GM23338 (cell line): ENCODE results near the gene F9. TPM values are rescaled to one million over a fixed set of nuclear protein-coding genes. Genes with fewer than 3 reads are reported as not detected.

Experiments
- ATAC-seq: fragments of 200-7000 bp; cut with Tn5 transposase; 3 replicates; pipeline ENCODE4 v1.9.1; 2020
- DNase-seq: peaks from one replicate; pipeline ENCODE4 v3.0.0-alpha.2; 2015; ENCODE audit warnings: low spot score
- H2AFZ ChIP-seq: fragments of 200-600 bp; sonication (generic); 2 replicates; pipeline ENCODE4 v1.8.0; 2016; ENCODE audit warnings: antibody characterized with exemption, mild to moderate bottlenecking, moderate library complexity
- H3F3A ChIP-seq: fragments of 200-600 bp; sonication (generic); replicated peaks from 2 replicates; pipeline ENCODE4 v1.8.0; 2017; ENCODE audit warnings: antibody characterized with exemption, mixed run types, low read depth
- H3K27ac ChIP-seq: fragments of 200-600 bp; sonication (generic); 2 replicates; pipeline ENCODE4 v1.6.1; 2016; ENCODE audit warnings: low read depth
- H3K27me3 ChIP-seq: fragments of 200-600 bp; sonication (generic); 2 replicates; pipeline ENCODE4 v1.8.0; 2016; ENCODE audit warnings: mild to moderate bottlenecking, mixed run types, moderate library complexity; ENCODE audit not compliant: insufficient read depth
- H3K36me3 ChIP-seq: fragments of 200-600 bp; sonication (generic); 2 replicates; pipeline ENCODE4 v1.8.0; 2016; ENCODE audit warnings: mild to moderate bottlenecking; ENCODE audit not compliant: insufficient read depth
- H3K4me1 ChIP-seq: fragments of 200-600 bp; sonication (generic); 2 replicates; pipeline ENCODE4 v1.8.0; 2016; ENCODE audit warnings: mild to moderate bottlenecking, moderate library complexity; ENCODE audit not compliant: insufficient read depth
- H3K4me2 ChIP-seq: fragments of 200-600 bp; sonication (generic); 2 replicates; pipeline ENCODE4 v1.7.1; 2017; ENCODE audit warnings: mixed run types
- H3K4me3 ChIP-seq: fragments of 200-600 bp; sonication (generic); 2 replicates; pipeline ENCODE4 v1.6.1; 2016; ENCODE audit warnings: mixed run types
- H3K79me2 ChIP-seq: fragments of 200-600 bp; sonication (generic); replicated peaks from 2 replicates; pipeline ENCODE4 v1.8.0; 2017; ENCODE audit warnings: mild to moderate bottlenecking; ENCODE audit not compliant: insufficient read depth
- H3K9me2 ChIP-seq: fragments of 200-600 bp; sonication (generic); 2 replicates; pipeline ENCODE4 v1.8.0; 2017; ENCODE audit not compliant: insufficient read depth
- H4K20me1 ChIP-seq: fragments of 200-600 bp; sonication (generic); replicated peaks from 2 replicates; pipeline ENCODE4 v1.8.0; 2017; ENCODE audit warnings: mild to moderate bottlenecking; ENCODE audit not compliant: insufficient read depth
- H3K27ac Mint-ChIP-seq: 2 replicates; pipeline ENCODE4 v1.8.0; 2020; ENCODE audit warnings: inconsistent platforms, mild to moderate bottlenecking, moderate library complexity, mixed read lengths
- H3K27me3 Mint-ChIP-seq: 3 replicates; pipeline ENCODE4 v1.8.0; 2022; ENCODE audit warnings: low read depth, mild to moderate bottlenecking, moderate library complexity, mixed read lengths, inconsistent platforms; ENCODE audit not compliant: insufficient read depth, poor library complexity
- H3K36me3 Mint-ChIP-seq: 3 replicates; pipeline ENCODE4 v1.8.0; 2021; ENCODE audit warnings: low read depth, mild to moderate bottlenecking, inconsistent platforms, moderate library complexity, mixed read lengths
- H3K4me1 Mint-ChIP-seq: 3 replicates; pipeline ENCODE4 v1.8.0; 2020; ENCODE audit warnings: mild to moderate bottlenecking, inconsistent platforms, mixed read lengths
- H3K4me3 Mint-ChIP-seq: 3 replicates; pipeline ENCODE4 v1.8.0; 2021; ENCODE audit warnings: moderate library complexity, mild to moderate bottlenecking, inconsistent platforms, mixed read lengths
- H3K9me3 Mint-ChIP-seq: 3 replicates; pipeline ENCODE4 v1.8.0; 2020; ENCODE audit warnings: moderate library complexity, mild to moderate bottlenecking, inconsistent platforms, mixed read lengths
- CREB1 ChIP-seq: fragments of 250-450 bp; sonication (Bioruptor Pico); IDR thresholded peaks from 2 replicates; pipeline ENCODE4 v1.5.0; 2020; ENCODE audit warnings: low read depth, mild to moderate bottlenecking, moderate library complexity
- ETS1 ChIP-seq: IDR thresholded peaks from 2 replicates; pipeline ENCODE4 v1.6.1; 2016; ENCODE audit warnings: antibody characterized with exemption
- EZH2 ChIP-seq: fragments of 200-600 bp; sonication (generic); IDR thresholded peaks from one replicate; pipeline ENCODE4 v1.8.0; 2017; ENCODE audit warnings: antibody characterized with exemption, mild to moderate bottlenecking, low read depth; ENCODE audit not compliant: unreplicated experiment
- EZH2phosphoT487 ChIP-seq: fragments of 200-600 bp; sonication (generic); IDR thresholded peaks from one replicate; pipeline ENCODE4 v1.8.1; 2018; ENCODE audit warnings: antibody characterized with exemption; ENCODE audit not compliant: unreplicated experiment
- JUNB ChIP-seq: IDR thresholded peaks from one replicate; pipeline ENCODE4 v1.6.1; 2016; ENCODE audit warnings: antibody characterized with exemption; ENCODE audit not compliant: unreplicated experiment
- NANOG ChIP-seq: IDR thresholded peaks from 2 replicates; pipeline ENCODE4 v1.6.1; 2016; ENCODE audit warnings: antibody characterized with exemption, borderline replicate concordance
- POLR2AphosphoS5 ChIP-seq: IDR thresholded peaks from 2 replicates; pipeline ENCODE4 v1.6.1; 2016; ENCODE audit warnings: antibody characterized with exemption, low read depth
- STAT1 ChIP-seq: IDR thresholded peaks from one replicate; pipeline ENCODE4 v1.6.1; 2016; ENCODE audit warnings: antibody characterized with exemption; ENCODE audit not compliant: unreplicated experiment
- ZNF114 ChIP-seq: fragments of 250-450 bp; sonication (Bioruptor Pico); IDR thresholded peaks from 2 replicates; pipeline ENCODE4 v1.5.0; 2020; ENCODE audit warnings: mild to moderate bottlenecking, moderate library complexity
- ZNF331 ChIP-seq: fragments of 250-450 bp; sonication (Bioruptor Pico); IDR thresholded peaks from 2 replicates; pipeline ENCODE4 v1.5.0; 2020; ENCODE audit warnings: low read depth, mild to moderate bottlenecking, moderate library complexity
- ZNF462 ChIP-seq: fragments of 250-450 bp; sonication (Bioruptor Pico); IDR thresholded peaks from 2 replicates; pipeline ENCODE4 v1.5.0; 2020; ENCODE audit warnings: mild to moderate bottlenecking, moderate library complexity
- polyA plus RNA-seq: library from polyadenylated mRNA; unstranded; fragments of >200 nt; fragmentation: Nextera tagmentation; extraction: Ambion mirVana; gene quantifications from 2 replicates; pipeline ENCODE4 v1.2.1, GENCODE V29; 2016
- total RNA-seq: library from RNA; depleted of rRNA; stranded (reverse); fragments of >200 nt; shearing (Covaris generic); gene quantifications from 2 replicates; pipeline ENCODE4 v1.2.3, GENCODE V29; 2014
- TF ChIP-seq, protein P1 (sequence below): IDR thresholded peaks from one replicate; pipeline ENCODE4 v1.6.1; 2018; ENCODE audit warnings: antibody characterized with exemption; ENCODE audit not compliant: unreplicated experiment
- TF ChIP-seq, protein P2 (sequence below), 2 experiments: fragments of 200-600 bp in 1 of 2; sonication (generic) in 1 of 2; conservative IDR thresholded peaks; 2 replicates each; pipeline versions ENCODE4 v1.5.1 to v1.6.1; 2016 to 2017; ENCODE audit warnings: antibody characterized with exemption in 2 of 2, low read depth in 2 of 2, mild to moderate bottlenecking in 2 of 2, moderate library complexity in 1 of 2

The F9 gene
- total and polyA plus RNA-seq, 2 experiments from 2014 or later, result not detected

GRCh38 chrX:139563251-139563650 is 32.7 kb downstream of the F9 start:
- DNase-seq, result no peak
- no peak overlapping the region for H2AFZ ChIP-seq
- Mint-ChIP-seq H3K27me3 (no peaks in the 10 kb centered on the region), H3K4me3 (no peak overlapping the region), H3K4me1 (no peaks in the 10 kb centered on the region), H3K36me3 (no peaks in the 10 kb centered on the region), H3K27ac (no peak overlapping the region), H3K9me3 (no peaks in the 10 kb centered on the region; the same call in 2 of the 3 replicates)
- H3K36me3 ChIP-seq, result no peaks in the 10 kb centered on the region
- no peaks in the 10 kb centered on the region for H3K9me2 ChIP-seq
- H3K4me3 ChIP-seq, result no peak overlapping the region
- H3K27me3 ChIP-seq, result no peaks in the 10 kb centered on the region
- no peak overlapping the region for H3K4me2 ChIP-seq
- TF ChIP-seq ZNF331 (CRISPR knock-in tag), result no peak
- no peak for TF ChIP-seq ETS1
- no peak for TF ChIP-seq STAT1
- TF ChIP-seq NANOG, result no peak
- TF ChIP-seq POLR2AphosphoS5, result no peak
- no peak for TF ChIP-seq EZH2phosphoT487
- TF ChIP-seq, protein P1, sequence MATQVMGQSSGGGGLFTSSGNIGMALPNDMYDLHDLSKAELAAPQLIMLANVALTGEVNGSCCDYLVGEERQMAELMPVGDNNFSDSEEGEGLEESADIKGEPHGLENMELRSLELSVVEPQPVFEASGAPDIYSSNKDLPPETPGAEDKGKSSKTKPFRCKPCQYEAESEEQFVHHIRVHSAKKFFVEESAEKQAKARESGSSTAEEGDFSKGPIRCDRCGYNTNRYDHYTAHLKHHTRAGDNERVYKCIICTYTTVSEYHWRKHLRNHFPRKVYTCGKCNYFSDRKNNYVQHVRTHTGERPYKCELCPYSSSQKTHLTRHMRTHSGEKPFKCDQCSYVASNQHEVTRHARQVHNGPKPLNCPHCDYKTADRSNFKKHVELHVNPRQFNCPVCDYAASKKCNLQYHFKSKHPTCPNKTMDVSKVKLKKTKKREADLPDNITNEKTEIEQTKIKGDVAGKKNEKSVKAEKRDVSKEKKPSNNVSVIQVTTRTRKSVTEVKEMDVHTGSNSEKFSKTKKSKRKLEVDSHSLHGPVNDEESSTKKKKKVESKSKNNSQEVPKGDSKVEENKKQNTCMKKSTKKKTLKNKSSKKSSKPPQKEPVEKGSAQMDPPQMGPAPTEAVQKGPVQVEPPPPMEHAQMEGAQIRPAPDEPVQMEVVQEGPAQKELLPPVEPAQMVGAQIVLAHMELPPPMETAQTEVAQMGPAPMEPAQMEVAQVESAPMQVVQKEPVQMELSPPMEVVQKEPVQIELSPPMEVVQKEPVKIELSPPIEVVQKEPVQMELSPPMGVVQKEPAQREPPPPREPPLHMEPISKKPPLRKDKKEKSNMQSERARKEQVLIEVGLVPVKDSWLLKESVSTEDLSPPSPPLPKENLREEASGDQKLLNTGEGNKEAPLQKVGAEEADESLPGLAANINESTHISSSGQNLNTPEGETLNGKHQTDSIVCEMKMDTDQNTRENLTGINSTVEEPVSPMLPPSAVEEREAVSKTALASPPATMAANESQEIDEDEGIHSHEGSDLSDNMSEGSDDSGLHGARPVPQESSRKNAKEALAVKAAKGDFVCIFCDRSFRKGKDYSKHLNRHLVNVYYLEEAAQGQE, result no peak
- no peak for TF ChIP-seq ZNF114 (CRISPR knock-in tag)
- TF ChIP-seq JUNB, result no peak
- no peak for TF ChIP-seq ZNF462 (CRISPR knock-in tag)
- no peak for TF ChIP-seq EZH2
- TF ChIP-seq, protein P2, sequence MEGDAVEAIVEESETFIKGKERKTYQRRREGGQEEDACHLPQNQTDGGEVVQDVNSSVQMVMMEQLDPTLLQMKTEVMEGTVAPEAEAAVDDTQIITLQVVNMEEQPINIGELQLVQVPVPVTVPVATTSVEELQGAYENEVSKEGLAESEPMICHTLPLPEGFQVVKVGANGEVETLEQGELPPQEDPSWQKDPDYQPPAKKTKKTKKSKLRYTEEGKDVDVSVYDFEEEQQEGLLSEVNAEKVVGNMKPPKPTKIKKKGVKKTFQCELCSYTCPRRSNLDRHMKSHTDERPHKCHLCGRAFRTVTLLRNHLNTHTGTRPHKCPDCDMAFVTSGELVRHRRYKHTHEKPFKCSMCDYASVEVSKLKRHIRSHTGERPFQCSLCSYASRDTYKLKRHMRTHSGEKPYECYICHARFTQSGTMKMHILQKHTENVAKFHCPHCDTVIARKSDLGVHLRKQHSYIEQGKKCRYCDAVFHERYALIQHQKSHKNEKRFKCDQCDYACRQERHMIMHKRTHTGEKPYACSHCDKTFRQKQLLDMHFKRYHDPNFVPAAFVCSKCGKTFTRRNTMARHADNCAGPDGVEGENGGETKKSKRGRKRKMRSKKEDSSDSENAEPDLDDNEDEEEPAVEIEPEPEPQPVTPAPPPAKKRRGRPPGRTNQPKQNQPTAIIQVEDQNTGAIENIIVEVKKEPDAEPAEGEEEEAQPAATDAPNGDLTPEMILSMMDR (conservative IDR thresholded peaks at IDR 0.05; ENCODE audit: low read depth in 2 of 2), result no peak
- TF ChIP-seq CREB1 (CRISPR knock-in tag), result no peak
- ATAC-seq, result no peak
- no peaks in the 10 kb centered on the region for H3F3A ChIP-seq
- no peaks in the 10 kb centered on the region for H4K20me1 ChIP-seq
- no peaks in the 10 kb centered on the region for H3K79me2 ChIP-seq
- H3K27ac ChIP-seq, result no peak overlapping the region
- H3K4me1 ChIP-seq, result no peaks in the 10 kb centered on the region
